A673 (cell line): ENCODE data around the gene RSAD1.

Experiments
- EZH2 ChIP-seq: fragments of 200-600 bp; sonication (generic); IDR thresholded peaks from 2 replicates; pipeline ENCODE4 v1.6.1; 2017; ENCODE audit warnings: borderline replicate concordance, low read depth, mild to moderate bottlenecking, mixed read lengths, antibody characterized with exemption, low read length; ENCODE audit not compliant: poor library complexity, severe bottlenecking
- TF ChIP-seq, protein P1 (sequence below): fragments of 300-800, 200-600 bp; sonication (generic); conservative IDR thresholded peaks from 2 replicates; pipeline ENCODE4 v1.5.1; 2017; ENCODE audit warnings: low read depth, mild to moderate bottlenecking, antibody characterized with exemption, low read length, moderate library complexity, mixed read lengths

DNA sequence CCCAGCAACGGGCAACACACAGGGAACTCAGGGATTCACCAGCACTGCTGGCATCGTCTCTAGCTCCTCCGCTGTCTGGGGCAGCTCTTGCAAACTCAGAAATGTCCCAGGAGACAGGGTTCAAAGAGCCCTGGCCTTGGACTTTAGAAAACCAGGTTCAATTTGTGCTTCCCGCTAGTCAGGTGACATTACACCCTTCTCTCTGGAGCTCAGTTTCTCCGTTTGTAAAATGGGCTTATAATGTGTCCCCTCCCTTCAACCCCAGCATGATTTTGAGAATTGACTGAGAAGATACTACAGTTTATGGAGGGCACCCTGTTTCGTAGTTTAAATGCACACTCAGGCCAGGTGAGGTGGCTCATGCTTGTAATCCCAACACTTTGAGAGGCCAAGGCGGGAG, 27.6 kb downstream of the RSAD1 start:
- TF ChIP-seq, protein P1, sequence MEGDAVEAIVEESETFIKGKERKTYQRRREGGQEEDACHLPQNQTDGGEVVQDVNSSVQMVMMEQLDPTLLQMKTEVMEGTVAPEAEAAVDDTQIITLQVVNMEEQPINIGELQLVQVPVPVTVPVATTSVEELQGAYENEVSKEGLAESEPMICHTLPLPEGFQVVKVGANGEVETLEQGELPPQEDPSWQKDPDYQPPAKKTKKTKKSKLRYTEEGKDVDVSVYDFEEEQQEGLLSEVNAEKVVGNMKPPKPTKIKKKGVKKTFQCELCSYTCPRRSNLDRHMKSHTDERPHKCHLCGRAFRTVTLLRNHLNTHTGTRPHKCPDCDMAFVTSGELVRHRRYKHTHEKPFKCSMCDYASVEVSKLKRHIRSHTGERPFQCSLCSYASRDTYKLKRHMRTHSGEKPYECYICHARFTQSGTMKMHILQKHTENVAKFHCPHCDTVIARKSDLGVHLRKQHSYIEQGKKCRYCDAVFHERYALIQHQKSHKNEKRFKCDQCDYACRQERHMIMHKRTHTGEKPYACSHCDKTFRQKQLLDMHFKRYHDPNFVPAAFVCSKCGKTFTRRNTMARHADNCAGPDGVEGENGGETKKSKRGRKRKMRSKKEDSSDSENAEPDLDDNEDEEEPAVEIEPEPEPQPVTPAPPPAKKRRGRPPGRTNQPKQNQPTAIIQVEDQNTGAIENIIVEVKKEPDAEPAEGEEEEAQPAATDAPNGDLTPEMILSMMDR: no peak
- TF ChIP-seq EZH2: no peak
